SU-DHL-6 (cell line): ENCODE data around the gene HAVCR1.
"Not testable (repeated sequence)": the region's sequence is repeated elsewhere in the genome, so short reads cannot be mapped to it uniquely, and the experiment has no call there.

Source experiments
- H2AFZ ChIP-seq: fragments of 200-600 bp; sonication (generic); 2 replicates; pipeline ENCODE4 v1.6.1; 2014; ENCODE audit warnings: low read depth, mild to moderate bottlenecking, moderate library complexity, mixed read lengths, antibody characterized with exemption, low read length; ENCODE audit not compliant: severe bottlenecking
- H3F3A ChIP-seq: fragments of 200-600 bp; shearing (Covaris generic); 2 replicates; pipeline ENCODE4 v1.6.0; 2016; ENCODE audit warnings: antibody characterized with exemption, mild to moderate bottlenecking; ENCODE audit not compliant: insufficient read depth
- H3K27ac ChIP-seq: fragments of 200-600 bp; sonication (generic); 2 replicates; pipeline ENCODE4 v1.5.1; 2016; ENCODE audit warnings: low read depth, mild to moderate bottlenecking, low read length, moderate library complexity, mixed read lengths
- H3K27me3 ChIP-seq: fragments of 200-600 bp; sonication (generic), shearing (Covaris generic); 2 replicates; pipeline ENCODE4 v1.6.0; 2014; ENCODE audit warnings: mild to moderate bottlenecking, low read length
- H3K36me3 ChIP-seq: fragments of 200-600 bp; sonication (generic); 2 replicates; pipeline ENCODE4 v1.6.1; 2014; ENCODE audit warnings: mild to moderate bottlenecking, low read length, mixed read lengths
- H3K4me2 ChIP-seq: fragments of 300-600, 200-600 bp; shearing (Covaris generic), sonication (generic); 2 replicates; pipeline ENCODE4 v1.6.0; 2014; ENCODE audit warnings: low read length, low read depth, mild to moderate bottlenecking; ENCODE audit not compliant: poor library complexity, severe bottlenecking
- H3K4me3 ChIP-seq: fragments of 200-600 bp; sonication (generic); 2 replicates; pipeline ENCODE4 v1.5.1; 2014; ENCODE audit warnings: antibody characterized with exemption, low read length, mild to moderate bottlenecking, mixed read lengths; ENCODE audit not compliant: insufficient read depth, poor library complexity, severe bottlenecking
- H3K79me2 ChIP-seq: fragments of 200-600 bp; sonication (generic); 2 replicates; pipeline ENCODE4 v1.6.1; 2014; ENCODE audit warnings: mild to moderate bottlenecking, low read length, moderate library complexity; ENCODE audit not compliant: insufficient read depth
- H3K9ac ChIP-seq: fragments of 200-600 bp; sonication (generic); 2 replicates; pipeline ENCODE4 v1.7.0; 2014; ENCODE audit warnings: mild to moderate bottlenecking, low read length
- H3K9me2 ChIP-seq: fragments of 200-600 bp; sonication (generic); replicated peaks from 2 replicates; pipeline ENCODE4 v1.6.1; 2014; ENCODE audit warnings: low read length; ENCODE audit not compliant: insufficient read depth
- H3K9me3 ChIP-seq: fragments of 200-600 bp; sonication (generic); 2 replicates; pipeline ENCODE4 v1.6.1; 2014; ENCODE audit warnings: low read length, mixed read lengths; ENCODE audit not compliant: insufficient read depth
- H4K20me1 ChIP-seq: fragments of 200-600 bp; sonication (generic); 2 replicates; pipeline ENCODE4 v1.6.1; 2014; ENCODE audit warnings: low read depth, mild to moderate bottlenecking, antibody characterized with exemption, low read length, moderate library complexity, mixed read lengths
- CTCF ChIP-seq: fragments of 200-600 bp; sonication (generic); IDR thresholded peaks from one replicate; pipeline ENCODE4 v1.5.1; 2017; ENCODE audit warnings: antibody characterized with exemption, mild to moderate bottlenecking, low read length, moderate library complexity; ENCODE audit not compliant: insufficient read depth, poor library complexity, severe bottlenecking
- EZH2phosphoT487 ChIP-seq: fragments of 200-600 bp; sonication (generic), shearing (Covaris generic); conservative IDR thresholded peaks from 2 replicates; pipeline ENCODE4 v1.6.1; 2018; ENCODE audit warnings: mild to moderate bottlenecking, antibody characterized with exemption, low read length, moderate library complexity, mixed read lengths

The HAVCR1 gene

GRCh38 chr5:157045601-157046000, 13.3 kb downstream of the HAVCR1 start:
- Histone ChIP-seq H3K4me2 (no peak overlapping the region), H2AFZ (no peak overlapping the region), H3K36me3 (no peaks in the 10 kb centered on the region), H3F3A (no peaks in the 10 kb centered on the region), H3K79me2 (no peaks in the 10 kb centered on the region), H3K9me2 (no peaks in the 10 kb centered on the region), H4K20me1 (no peaks in the 10 kb centered on the region), H3K27ac (no peak overlapping the region), H3K9ac (no peak overlapping the region), H3K9me3 (no peaks in the 10 kb centered on the region), H3K27me3 (no peaks in the 10 kb centered on the region), H3K4me3 (no peak overlapping the region)
- no peak for TF ChIP-seq CTCF
- no peak for TF ChIP-seq EZH2phosphoT487

GRCh38 chr5:157038568-157039187, 20.2 kb downstream of the HAVCR1 start:
- H3K9ac ChIP-seq: no peak overlapping the region
- no peaks in the 10 kb centered on the region for H3K9me3 ChIP-seq
- H3K4me3 ChIP-seq: no peak overlapping the region
- H3K27ac ChIP-seq: no peak overlapping the region
- peak overlapping the region; percentile 8 for H3K4me2 ChIP-seq
- H3K36me3 ChIP-seq: no peaks in the 10 kb centered on the region
- H3K79me2 ChIP-seq: no peaks in the 10 kb centered on the region
- no peaks in the 10 kb centered on the region for H3K9me2 ChIP-seq
- H2AFZ ChIP-seq: no peak overlapping the region
- TF ChIP-seq CTCF (no peak), EZH2phosphoT487 (no peak)
- no peaks in the 10 kb centered on the region for H4K20me1 ChIP-seq
- no peaks in the 10 kb centered on the region for H3F3A ChIP-seq
- no peaks in the 10 kb centered on the region for H3K27me3 ChIP-seq

- not testable (repeated sequence) for H3K79me2 ChIP-seq, H2AFZ ChIP-seq, H3K4me3 ChIP-seq, H3K4me2 ChIP-seq, H3K9me2 ChIP-seq, H3K36me3 ChIP-seq, H3K27ac ChIP-seq, H4K20me1 ChIP-seq, H3F3A ChIP-seq, H3K9me3 ChIP-seq, H3K27me3 ChIP-seq, H3K9ac ChIP-seq
Measured at GRCh38 chr5:157034106-157035072, 24.5 kb downstream of the HAVCR1 start.
